GM12892 (cell line): ENCODE measurements around the gene FBXW4.

Source experiments
- POLR2A ChIP-seq: IDR thresholded peaks from 2 replicates; pipeline ENCODE4 v1.6.1; 2011; ENCODE audit warnings: low read depth, low read length, control low read depth
- POLR2AphosphoS5 ChIP-seq: IDR thresholded peaks from 2 replicates; pipeline ENCODE4 v1.6.1; 2011; ENCODE audit warnings: low read depth, low read length, control low read depth
- TAF1 ChIP-seq: IDR thresholded peaks from 2 replicates; pipeline ENCODE4 v1.6.1; 2011; ENCODE audit warnings: low read depth, mild to moderate bottlenecking, control low read depth, low read length, borderline replicate concordance

DNA sequence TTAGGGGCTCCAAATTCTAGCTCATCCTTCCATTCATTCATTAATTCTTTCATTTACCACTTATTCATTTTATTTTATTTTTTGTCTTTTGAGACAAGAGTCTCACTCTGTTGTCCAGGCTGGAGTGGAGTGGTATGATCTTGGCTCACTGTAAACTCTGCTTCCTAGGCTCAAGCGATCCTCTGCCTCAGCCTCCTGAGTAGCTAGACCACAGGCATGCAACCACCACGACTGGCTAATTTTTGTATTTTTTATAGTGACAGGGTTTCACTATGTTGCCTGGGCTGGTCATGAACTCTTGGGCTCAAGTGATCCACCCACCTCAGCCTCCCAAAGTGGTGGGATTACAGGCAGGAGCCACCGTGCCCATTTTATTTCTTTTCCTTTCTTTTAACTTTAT lies 49.3 kb upstream of the FBXW4 start:
- TF ChIP-seq POLR2A, result no peak
- no peak for TF ChIP-seq TAF1
- TF ChIP-seq POLR2AphosphoS5, result no peak
